HepG2 (cell line): ENCODE measurements around the gene CDX2. TPM values are rescaled to one million over a fixed set of nuclear protein-coding genes. Genes with fewer than 3 reads are reported as not detected.

Experiments
- ATAC-seq: fragments of 200-7000 bp; cut with Tn5 transposase; 3 replicates; pipeline ENCODE4 v1.9.1; 2020; ENCODE audit warnings: mild to moderate bottlenecking, moderate library complexity
- BruUV-seq: library from RNA; stranded (reverse); fragments of 400-500 nt; replicated peaks from 2 replicates; lab custom pipeline; 2021; lab: Mats Ljungman, UMichigan
- CTCF ChIA-PET: fragments of 300-600 bp; formaldehyde crosslinking; extraction: SDS; loops from one replicate; lab custom pipeline; 2021; ENCODE audit warnings: low total read pairs, inconsistent platforms, low intra/inter-chr PET ratio; lab: Yijun Ruan, JAX
- POLR2A ChIA-PET: fragments of 350-600 bp; sonication (Branson Sonifier 250); formaldehyde crosslinking; loops from one replicate; lab custom pipeline; 2020; ENCODE audit warnings: antibody characterized with exemption, inconsistent platforms; lab: Yijun Ruan, JAX
- DNase-seq: peaks from one replicate; pipeline ENCODE4 v3.0.0-alpha.2; 2015; ENCODE audit warnings: low spot score
- FAIRE-seq: peaks from 3 replicates; lab custom pipeline; 2011; peaks lifted over from hg19 to GRCh38; lab: Jason Lieb, UNC
- H2AFZ ChIP-seq: one replicate; pipeline ENCODE4 v1.6.1; 2011; ENCODE audit warnings: low read length, inconsistent platforms
- H3K27ac ChIP-seq: fragments of 300-600 bp; 3 replicates; pipeline ENCODE4 v1.8.0; 2011; ENCODE audit warnings: mixed run types, mild to moderate bottlenecking, mixed read lengths, low read length, inconsistent platforms; ENCODE audit not compliant: insufficient read depth; ENCODE audit errors: extremely low read length
- H3K27me3 ChIP-seq, 2 experiments: fragments of 200-600 bp in 1 of 2; 2 replicates in 1 of 2; 3 replicates in 1 of 2; pipeline versions ENCODE4 v1.6.0 to v1.8.0; 2011; ENCODE audit warnings: low read length in 2 of 2, mild to moderate bottlenecking in 2 of 2, moderate library complexity in 2 of 2, inconsistent platforms in 1 of 2; ENCODE audit not compliant: insufficient read depth in 2 of 2, control insufficient read depth in 1 of 2
- H3K36me3 ChIP-seq, 2 experiments: fragments of 200-600 bp in 1 of 2; replicated peaks in 1 of 2; 2 replicates in 1 of 2; 3 replicates in 1 of 2; pipeline versions ENCODE4 v1.5.1 to v1.8.0; 2011; ENCODE audit warnings: low read length in 2 of 2, inconsistent platforms in 1 of 2; ENCODE audit not compliant: insufficient read depth in 2 of 2, control insufficient read depth in 1 of 2
- H3K4me1 ChIP-seq: 2 replicates; pipeline ENCODE4 v1.5.1; 2012; ENCODE audit warnings: low read length, inconsistent platforms; ENCODE audit not compliant: insufficient read depth
- H3K4me2 ChIP-seq: 2 replicates; pipeline ENCODE4 v1.6.0; 2011; ENCODE audit warnings: low read depth, low read length, inconsistent platforms
- H3K4me3 ChIP-seq, 3 experiments: fragments of 200-600 bp in 1 of 3; sonication (generic), shearing (Covaris generic) in 1 of 3; replicated peaks in 1 of 3; 2 replicates each; pipeline ENCODE4 v1.5.1; 2011 to 2016; ENCODE audit warnings: low read length in 3 of 3, inconsistent platforms in 2 of 3, low read depth in 2 of 3, mild to moderate bottlenecking in 2 of 3, control low read depth in 1 of 3, mixed read lengths in 1 of 3; ENCODE audit not compliant: insufficient read depth in 1 of 3
- H3K79me2 ChIP-seq: one replicate; pipeline ENCODE4 v1.6.1; 2011; ENCODE audit warnings: low read length, inconsistent platforms; ENCODE audit not compliant: insufficient read depth
- H3K9ac ChIP-seq: 2 replicates; pipeline ENCODE4 v1.6.0; 2011; ENCODE audit warnings: mild to moderate bottlenecking, low read depth, low read length, inconsistent platforms; ENCODE audit not compliant: insufficient read depth
- H3K9me3 ChIP-seq: 2 replicates; pipeline ENCODE4 v1.5.1; 2012; ENCODE audit warnings: mild to moderate bottlenecking, low read length
- H4K20me1 ChIP-seq: 2 replicates; pipeline ENCODE4 v1.6.0; 2011; ENCODE audit warnings: inconsistent platforms, mild to moderate bottlenecking, low read length, moderate library complexity; ENCODE audit not compliant: insufficient read depth
- EED ChIP-seq: sonication (generic); formaldehyde crosslinking; IDR thresholded peaks from 2 replicates; pipeline ENCODE4 v1.5.0; 2020; ENCODE audit warnings: mild to moderate bottlenecking, missing genetic modification reagents
- HIC2 ChIP-seq: sonication (generic); formaldehyde crosslinking; IDR thresholded peaks from 2 replicates; pipeline ENCODE4 v1.9.0; 2022; ENCODE audit warnings: low read depth, missing genetic modification reagents
- PBX2 ChIP-seq: IDR thresholded peaks from 2 replicates; pipeline ENCODE4 v1.6.1; 2016; ENCODE audit warnings: control low read depth
- SMYD3 ChIP-seq: sonication (generic); formaldehyde crosslinking; IDR thresholded peaks from 2 replicates; pipeline ENCODE4 v1.8.1; 2023; ENCODE audit warnings: mild to moderate bottlenecking, missing genetic modification reagents
- SOX6 ChIP-seq, 2 experiments: fragments of 450-650 bp in 1 of 2; sonication (generic) in 1 of 2; formaldehyde crosslinking in 1 of 2; IDR thresholded peaks; 2 replicates each; pipeline versions ENCODE4 v1.4.0 to v1.6.1; 2017 to 2020; ENCODE audit warnings: antibody characterized with exemption in 1 of 2, mild to moderate bottlenecking in 1 of 2, missing genetic modification reagents in 1 of 2
- TFDP2 ChIP-seq: sonication (generic); formaldehyde crosslinking; IDR thresholded peaks from 2 replicates; pipeline ENCODE4 v1.4.0; 2020; ENCODE audit warnings: missing genetic modification reagents
- THAP9 ChIP-seq: sonication (generic); formaldehyde crosslinking; IDR thresholded peaks from 2 replicates; pipeline ENCODE4; 2020; ENCODE audit warnings: missing genetic modification reagents, mild to moderate bottlenecking, borderline replicate concordance
- ZFY ChIP-seq: sonication (generic); formaldehyde crosslinking; IDR thresholded peaks from 2 replicates; pipeline ENCODE4 v1.4.0; 2020; ENCODE audit warnings: missing genetic modification reagents
- ZNF225 ChIP-seq: sonication (generic); formaldehyde crosslinking; IDR thresholded peaks from 2 replicates; pipeline ENCODE4 v1.4.0; 2020; ENCODE audit warnings: mild to moderate bottlenecking, missing genetic modification reagents
- WGBS: methylation state at CpG from one replicate; pipeline ENCODE4 v1.1.6; 2017; ENCODE audit warnings: low lambda C conversion rate; 5-methylcytosine and 5-hydroxymethylcytosine counted together
- in situ Hi-C: cut with HindIII; loops from 2 replicates; pipeline ENCODE4 v1.10.0; 2017; ENCODE audit warnings: low pct_unique_long_range_greater_than_20kb; ENCODE audit not compliant: extremely low pct_ligation_motif_present
- intact Hi-C: fragments of 100-400 bp; cut with micrococcal nuclease; formaldehyde crosslinking; loops from one replicate; pipeline ENCODE4 v1.10.0; 2022; ENCODE audit not compliant: unreplicated experiment
- polyA plus RNA-seq, 8 experiments: library from polyadenylated mRNA; depleted of rRNA in 3 of 8; stranded (reverse) in 7 of 8; unstranded in 1 of 8; fragments of >200 nt; fragmentation: Illumina TruSeq in 4 of 8; extraction: Trizol in 4 of 8; gene quantifications; 2 replicates each; pipeline versions ENCODE4 v1.2.1 to v1.2.3, GENCODE V29; 2011 to 2016; ENCODE audit warnings: low read depth in 4 of 8, missing spikeins in 1 of 8, mixed read lengths in 1 of 8; ENCODE audit not compliant: insufficient read depth in 1 of 8
- total RNA-seq, 5 experiments: library from RNA; depleted of rRNA; stranded (reverse); fragments of >200 nt; fragmentation: Illumina TruSeq; extraction: Trizol; gene quantifications; 2 replicates each; pipeline ENCODE4 v1.2.3, GENCODE V29; 2016; ENCODE audit warnings: low read depth in 1 of 5
- TF ChIP-seq, protein P1 (sequence below): sonication (generic); formaldehyde crosslinking; IDR thresholded peaks from 2 replicates; pipeline ENCODE4 v1.4.0; 2020; ENCODE audit warnings: missing genetic modification reagents

The CDX2 gene
- total and polyA plus RNA-seq, 2 of the 13 experiments (the other 11 are each of a cell fraction or from before 2014, with no cell fraction given), result 0.04 TPM; not detected in 1

- TF ChIP-seq PBX2 (CRISPR knock-in tag), result no peak
- no peak for TF ChIP-seq HIC2
- no peak for TF ChIP-seq ZFY (CRISPR knock-in tag)
- no peak for TF ChIP-seq TFDP2
Observed at GRCh38 chr13:27970382-27971235, 1.5 kb upstream of the CDX2 start (continued).

DNA sequence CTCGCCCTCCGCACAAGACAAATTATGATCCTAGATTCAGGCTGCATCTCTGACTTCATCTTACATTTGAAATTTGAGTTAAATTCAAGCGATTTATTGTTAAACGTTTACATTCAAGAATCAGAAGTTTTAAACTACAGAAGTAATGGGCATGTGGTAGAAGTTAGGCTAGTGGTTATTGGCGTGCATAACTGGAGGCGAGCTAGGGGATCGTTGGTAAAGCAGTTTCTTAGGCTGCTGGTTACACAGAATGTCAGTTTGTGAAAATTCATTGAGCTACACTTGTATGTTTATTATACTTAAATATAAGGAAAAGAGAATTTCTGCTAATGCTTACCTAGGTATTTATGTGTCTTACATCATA lies 733 bp upstream of the CDX2 start:
- H3K4me2 ChIP-seq, result no peak overlapping the region
- no peak overlapping the region for H3K4me3 ChIP-seq
- H3K79me2 ChIP-seq, result no peaks in the 10 kb centered on the region
- no TSS peak for BruUV-seq
- no peak overlapping the region for H3K27ac ChIP-seq
- POLR2A ChIA-PET, result no interaction called here
- no peak overlapping the region for H2AFZ ChIP-seq
- H4K20me1 ChIP-seq, result no peaks in the 10 kb centered on the region
- DNase-seq (no peak), ATAC-seq (no peak), FAIRE-seq (no peak)
- H3K27me3 ChIP-seq, result peaks cover 20 to 81% of the 10 kb centered on the region in 2 experiments
- CTCF ChIA-PET, result no interaction called here
- WGBS, result 60% methylated on average over 7 of the region's 7 CpGs
- no peaks in the 10 kb centered on the region for H3K36me3 ChIP-seq
- in situ Hi-C loops (loop anchor here (10.0 to 25.0 kb wide), 2 partner anchors 605 to 1008 kb away; no protein-coding TSS in a partner anchor), intact Hi-C loops (no loop called here)
- peaks cover 21% of the 10 kb centered on the region; the same call in 1 of the 2 replicates for H3K4me1 ChIP-seq
- no peaks in the 10 kb centered on the region for H3K9me3 ChIP-seq
- no peak overlapping the region for H3K9ac ChIP-seq
- no peak for TF ChIP-seq EED (CRISPR knock-in tag)
- TF ChIP-seq THAP9, result no peak
- TF ChIP-seq SMYD3, result no peak
- no peak for TF ChIP-seq ZNF225 (CRISPR knock-in tag)
- TF ChIP-seq, protein P1, sequence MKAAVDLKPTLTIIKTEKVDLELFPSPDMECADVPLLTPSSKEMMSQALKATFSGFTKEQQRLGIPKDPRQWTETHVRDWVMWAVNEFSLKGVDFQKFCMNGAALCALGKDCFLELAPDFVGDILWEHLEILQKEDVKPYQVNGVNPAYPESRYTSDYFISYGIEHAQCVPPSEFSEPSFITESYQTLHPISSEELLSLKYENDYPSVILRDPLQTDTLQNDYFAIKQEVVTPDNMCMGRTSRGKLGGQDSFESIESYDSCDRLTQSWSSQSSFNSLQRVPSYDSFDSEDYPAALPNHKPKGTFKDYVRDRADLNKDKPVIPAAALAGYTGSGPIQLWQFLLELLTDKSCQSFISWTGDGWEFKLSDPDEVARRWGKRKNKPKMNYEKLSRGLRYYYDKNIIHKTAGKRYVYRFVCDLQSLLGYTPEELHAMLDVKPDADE (CRISPR knock-in tag), result no peak
- no peak for TF ChIP-seq SOX6 (IDR thresholded peaks at IDR 0.05)
- no peak for TF ChIP-seq SOX6 (CRISPR knock-in tag; IDR thresholded peaks at IDR 0.05)
